CD4-positive, alpha-beta T cell treated with Interleukin-4 for 1 hour (primary cell): Measurements from ENCODE around the gene RXRG.
A peak's percentile ranks its signal among the peaks of the same experiment; 100 is the strongest.
"Not testable (repeated sequence)": the region's sequence is repeated elsewhere in the genome, so short reads cannot be mapped to it uniquely, and the experiment has no call there.

ENCODE experiments used
- DNase-seq, 2 donors: peaks; one replicate each; pipeline ENCODE4 v3.0.0-alpha.2; 2020 to 2022

The RXRG gene

DNA sequence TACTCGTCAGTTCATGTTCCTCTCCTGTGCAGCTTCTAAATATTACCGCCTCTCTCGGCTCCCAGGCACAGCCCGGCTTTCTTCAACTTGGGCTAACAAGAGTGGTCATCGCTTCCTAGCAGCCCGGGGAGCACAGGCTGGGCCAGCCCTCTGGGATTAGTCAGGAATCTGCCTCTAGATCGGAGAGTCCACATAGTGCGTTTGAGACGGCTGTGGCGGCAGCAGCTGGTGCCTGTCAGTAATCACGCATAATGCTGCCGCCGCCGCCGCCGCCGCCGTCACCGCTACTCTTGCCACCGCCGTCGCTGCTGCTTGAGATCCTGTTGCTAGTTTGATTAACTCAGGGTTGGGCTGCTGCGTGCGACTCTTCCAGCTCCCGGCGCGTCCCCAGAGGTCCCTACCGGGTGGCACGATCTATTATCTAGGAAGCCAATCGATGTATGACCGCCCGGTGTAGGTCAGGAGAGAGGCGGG is at the start of gene RXRG:
Gene RXRG (minus strand): TSS at position 230 of the 474 bp plus-strand sequence. CDS start 233 bp downstream, outside the sequence.
- DNase-seq, result peak in 1 of 2 donors; percentile 2

DNA sequence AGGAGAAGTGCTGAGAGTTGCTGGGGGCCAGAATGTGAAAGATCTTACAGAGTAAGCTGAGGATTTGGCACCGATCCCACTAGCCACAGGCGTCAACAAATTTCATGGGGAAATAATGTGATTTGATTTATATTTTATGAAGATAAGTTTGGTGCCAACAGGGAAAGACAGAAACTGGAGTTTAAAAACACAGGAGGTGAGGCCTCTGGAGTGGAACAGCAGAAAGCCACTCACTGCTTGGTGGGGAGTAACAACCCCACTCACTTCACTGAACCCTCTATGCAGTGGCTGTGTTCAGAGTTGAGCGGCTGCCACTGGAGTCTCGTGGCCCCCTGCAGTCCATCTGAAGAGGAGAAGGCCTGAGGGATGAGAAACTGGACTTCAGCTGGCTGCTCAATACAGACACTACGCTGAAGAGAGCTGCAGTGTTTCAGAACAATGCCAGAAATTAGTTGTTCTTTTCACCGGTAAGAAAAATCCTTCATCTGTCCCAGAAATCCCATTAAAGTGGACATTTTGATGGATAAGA is 48.0 kb upstream of the RXRG start:
- DNase-seq, result no peak

DNA sequence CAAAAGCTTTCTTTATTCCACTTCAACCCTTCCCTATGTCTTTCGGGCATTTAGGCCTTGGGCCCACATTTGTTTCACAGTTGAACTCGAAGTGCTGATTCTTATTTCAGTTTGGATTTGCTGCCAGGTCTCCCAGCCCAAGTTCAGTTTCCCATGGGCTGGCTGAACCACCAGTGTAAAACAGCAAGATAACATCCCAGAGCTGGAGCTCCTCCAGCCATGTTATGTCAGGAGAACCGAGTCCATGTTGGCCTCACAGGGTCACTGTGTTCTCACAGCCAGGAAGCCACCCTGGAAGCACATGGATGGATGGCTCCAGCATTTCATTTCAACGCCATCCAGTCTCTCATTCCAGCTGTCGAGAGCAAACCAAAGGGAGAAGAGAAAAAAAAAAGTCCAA is 45.2 kb upstream of the RXRG start:
- DNase-seq, result no peak

DNA sequence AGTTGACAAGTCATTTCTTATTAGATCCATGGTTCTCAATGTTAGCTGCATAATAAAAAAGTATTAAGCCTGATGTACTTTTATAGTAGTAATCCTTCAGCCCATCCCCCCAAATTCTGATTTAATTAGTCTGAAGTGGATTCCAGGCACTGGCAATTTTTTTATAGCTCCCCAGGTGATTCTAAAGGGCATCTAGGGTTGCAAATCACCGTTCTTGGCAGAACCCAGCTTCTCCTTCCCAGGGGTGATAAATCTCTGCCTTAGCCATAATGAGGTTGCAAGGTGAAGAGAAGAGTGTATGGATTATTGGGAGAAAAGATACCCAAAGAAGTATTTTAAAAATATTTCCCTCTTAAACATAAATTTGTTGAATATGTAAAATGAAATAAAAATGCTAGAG is 43.0 kb upstream of the RXRG start:
- no peak for DNase-seq

DNA sequence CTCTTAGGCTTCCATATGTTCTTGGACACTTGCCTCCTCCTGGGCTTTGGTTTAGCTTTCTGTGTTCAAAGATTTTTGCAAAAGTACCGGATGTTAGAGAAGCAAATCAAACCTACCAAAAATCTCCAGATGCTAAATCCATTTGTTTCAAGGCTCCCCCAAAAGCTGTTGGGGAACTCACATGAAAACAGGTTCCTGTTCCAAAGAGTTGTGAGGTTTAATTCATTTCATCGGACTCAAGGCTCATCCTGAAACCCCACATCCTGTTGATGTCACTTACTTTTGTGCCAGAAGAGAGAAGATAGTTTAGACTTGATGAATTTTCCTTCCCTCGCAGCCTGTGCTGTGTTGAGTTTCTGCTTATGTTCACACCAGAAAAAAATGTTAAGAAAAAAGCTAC is 41.7 kb upstream of the RXRG start:
- no peak for DNase-seq

DNA sequence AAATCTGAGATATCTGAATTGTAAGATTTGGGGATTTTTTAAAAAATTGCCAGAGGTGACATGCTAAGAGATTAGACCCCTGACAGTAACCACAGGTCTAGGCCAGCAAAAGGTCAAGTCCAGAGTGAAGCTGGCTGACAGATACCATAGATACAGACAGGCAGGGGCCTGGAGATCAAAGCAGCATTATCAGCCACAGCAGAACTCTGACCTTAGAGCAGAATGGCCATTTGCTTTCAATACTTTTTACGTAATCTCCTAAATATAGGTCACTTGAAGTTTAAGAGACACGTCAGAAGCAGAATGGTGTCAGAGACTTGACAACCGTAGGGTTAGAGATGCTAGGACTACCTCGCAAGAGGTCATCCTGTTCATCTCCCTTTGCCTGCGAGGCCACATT is 40.8 kb upstream of the RXRG start:
- no peak for DNase-seq

DNA sequence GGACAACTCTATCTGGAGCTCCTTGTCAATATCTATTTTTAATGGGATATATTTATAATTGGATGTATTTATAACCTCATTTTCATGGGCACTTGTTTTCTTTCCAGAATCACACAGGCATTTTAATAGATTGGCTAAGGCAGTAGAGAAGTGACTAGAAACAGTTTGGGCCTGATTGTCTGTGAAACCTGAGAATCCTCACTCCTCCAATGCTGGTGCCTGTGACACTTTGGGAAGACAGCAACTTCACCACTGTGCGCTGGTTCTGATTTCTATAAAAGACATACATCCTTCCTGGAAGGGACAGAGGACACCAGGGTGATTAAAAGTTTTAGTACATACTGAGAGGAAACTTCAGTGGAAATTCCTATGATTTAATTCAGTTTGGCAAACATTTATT is 39.6 kb upstream of the RXRG start:
- no peak for DNase-seq

DNA sequence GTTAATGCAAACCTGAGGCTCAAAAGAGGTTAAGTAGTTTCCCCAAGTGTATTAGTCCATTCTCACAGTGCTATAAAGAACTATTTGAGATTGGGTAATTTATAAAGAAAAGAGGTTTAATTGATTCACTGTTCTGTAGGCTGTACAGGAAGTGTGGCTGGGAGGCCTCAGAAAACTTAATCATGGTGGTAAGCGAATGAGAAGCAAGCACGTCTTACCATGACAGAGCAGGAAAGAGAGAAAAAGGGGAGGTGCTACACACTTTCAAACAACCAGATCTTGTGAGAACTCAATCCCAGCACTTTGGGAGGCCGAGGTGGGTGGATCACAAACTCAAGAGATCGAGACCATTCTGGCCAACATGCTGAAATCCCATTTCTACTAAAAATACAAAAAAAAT is 38.5 kb upstream of the RXRG start:
- no peak for DNase-seq

DNA sequence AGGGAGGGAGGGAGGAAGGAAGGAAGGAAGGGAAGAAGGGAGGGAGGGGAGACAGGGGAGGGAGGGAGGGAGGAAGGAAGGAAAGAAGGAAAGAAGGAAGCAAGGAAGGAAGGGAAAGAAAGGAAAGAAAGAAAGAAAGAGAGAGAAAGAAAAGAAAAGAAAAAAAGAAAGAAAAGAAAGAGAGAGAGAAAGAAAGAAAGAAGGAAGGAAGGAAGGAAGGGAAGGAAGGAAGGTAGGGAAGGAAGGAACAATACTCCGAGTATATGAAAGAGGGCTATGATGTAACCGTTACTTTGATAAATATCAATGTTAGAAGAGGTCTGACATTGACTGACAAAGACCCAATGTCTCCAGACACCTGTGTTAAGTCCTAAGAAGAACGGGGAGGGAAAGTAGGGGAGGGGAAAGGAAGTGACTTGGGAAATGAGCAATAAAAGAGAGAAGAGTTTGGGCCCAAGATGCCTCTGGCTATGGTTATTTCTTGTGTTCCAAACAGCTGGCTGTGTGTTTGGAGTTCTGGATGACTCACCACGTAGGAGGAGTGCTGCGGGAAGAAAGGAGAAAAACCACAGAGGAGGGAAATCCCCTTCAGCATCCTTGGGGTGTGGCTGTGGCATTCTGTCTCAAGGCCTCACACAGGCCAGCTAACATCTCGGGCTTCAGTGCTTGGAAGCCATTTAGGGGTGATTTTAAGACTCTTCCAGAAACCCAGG is 37.0 kb upstream of the RXRG start:
- no peak for DNase-seq

DNA sequence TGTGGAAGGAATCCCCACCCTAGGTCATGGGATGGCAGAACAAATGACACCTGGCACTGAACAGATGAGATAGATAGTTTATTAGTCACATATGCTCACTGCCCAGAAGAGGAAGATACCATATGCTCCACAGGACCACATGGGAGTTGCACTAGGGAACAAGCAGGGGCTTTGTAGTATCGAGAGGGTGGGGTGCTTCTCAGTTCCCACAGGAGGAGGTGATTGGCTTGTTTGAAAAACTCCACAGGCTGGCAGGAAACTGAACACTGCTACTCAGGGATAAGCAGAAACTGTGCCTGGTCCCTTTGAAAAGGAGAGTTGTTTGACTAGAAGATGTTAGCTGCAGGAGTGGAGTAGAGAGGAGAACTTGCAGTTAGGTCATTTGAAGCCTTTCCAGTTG is 31.9 kb upstream of the RXRG start:
- DNase-seq, result no peak

DNA sequence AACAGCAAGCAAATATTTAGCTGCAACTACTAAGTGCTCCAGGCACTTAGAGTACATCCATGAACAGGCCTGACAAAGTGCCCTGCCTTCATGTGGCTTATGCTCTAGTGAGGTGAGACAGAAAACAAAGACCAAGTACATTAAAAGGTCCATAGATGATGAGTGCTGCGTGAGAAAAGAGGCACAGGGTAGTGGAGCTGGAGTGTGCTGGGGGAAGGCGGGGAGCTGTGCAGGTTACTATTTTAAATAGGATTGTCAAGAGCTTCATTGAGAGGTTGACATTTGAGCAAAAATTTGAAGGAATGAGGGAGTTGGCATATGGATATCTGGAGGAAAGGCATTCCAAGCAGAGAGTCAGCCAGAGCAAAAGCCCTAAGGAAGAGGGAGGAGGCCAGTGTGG is 29.3 kb upstream of the RXRG start:
- DNase-seq, result no peak

DNA sequence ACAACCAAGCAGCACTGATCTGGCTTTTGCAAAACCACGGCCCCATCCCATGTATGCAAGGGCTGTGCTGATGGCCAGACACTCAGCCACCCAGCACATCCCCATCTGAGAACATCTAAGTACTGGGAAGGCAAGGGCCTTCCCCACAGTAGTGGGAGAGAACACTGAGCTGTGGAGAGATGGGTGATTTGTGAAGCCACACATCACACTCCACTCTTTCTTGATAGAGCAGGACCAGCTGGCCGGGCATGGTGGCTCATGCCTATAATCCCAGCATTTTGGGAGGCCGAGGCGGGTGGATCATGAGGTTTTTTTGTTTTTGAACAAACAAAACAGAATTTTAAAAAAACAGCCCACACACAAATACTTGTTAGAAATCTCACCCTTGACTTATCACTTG is 28.2 kb upstream of the RXRG start:
- no peak for DNase-seq

DNA sequence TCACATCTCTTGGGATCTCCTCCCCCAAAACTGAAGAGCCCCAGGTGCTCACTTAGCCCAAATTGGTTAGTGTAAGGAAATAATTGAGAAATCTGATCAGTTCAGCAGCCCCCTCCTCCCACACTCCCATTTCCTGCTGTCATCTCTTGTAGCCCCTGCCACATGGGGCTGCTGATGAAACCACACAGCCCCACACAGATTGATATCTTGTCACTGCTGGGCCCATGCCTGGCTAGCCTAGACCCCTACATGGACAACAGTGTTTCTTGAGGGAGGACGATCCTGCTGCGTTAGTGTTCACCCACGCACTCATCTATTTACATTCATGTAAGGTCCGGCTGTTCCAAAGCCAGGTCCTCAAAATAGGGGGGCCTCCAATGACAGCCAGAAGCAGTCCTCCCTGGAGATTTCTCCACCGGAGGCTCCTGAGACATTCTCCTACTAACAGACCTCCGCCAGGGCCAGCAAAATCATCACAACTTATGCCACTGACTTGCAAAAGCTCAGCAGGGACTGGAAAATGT is 23.9 kb upstream of the RXRG start:
- no peak for DNase-seq

DNA sequence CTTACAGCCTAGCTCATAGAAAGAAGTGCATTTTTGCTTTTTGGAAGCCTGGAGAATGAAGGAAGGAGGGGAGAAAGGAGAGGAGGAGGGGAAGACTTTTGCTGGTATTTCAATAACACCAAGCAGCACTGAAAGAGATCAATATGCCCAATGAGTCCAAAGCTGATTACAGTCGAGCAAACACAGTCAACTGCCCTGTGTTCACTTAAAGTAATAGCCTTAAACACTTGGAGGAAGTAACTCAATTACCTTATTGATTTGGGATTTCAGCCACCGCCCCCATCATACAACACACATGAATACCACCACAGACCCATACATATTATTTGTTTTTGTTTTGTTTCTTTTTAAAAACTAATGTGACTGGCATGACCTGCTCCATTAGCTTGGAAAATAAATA is 23.3 kb upstream of the RXRG start:
- DNase-seq, result no peak

DNA sequence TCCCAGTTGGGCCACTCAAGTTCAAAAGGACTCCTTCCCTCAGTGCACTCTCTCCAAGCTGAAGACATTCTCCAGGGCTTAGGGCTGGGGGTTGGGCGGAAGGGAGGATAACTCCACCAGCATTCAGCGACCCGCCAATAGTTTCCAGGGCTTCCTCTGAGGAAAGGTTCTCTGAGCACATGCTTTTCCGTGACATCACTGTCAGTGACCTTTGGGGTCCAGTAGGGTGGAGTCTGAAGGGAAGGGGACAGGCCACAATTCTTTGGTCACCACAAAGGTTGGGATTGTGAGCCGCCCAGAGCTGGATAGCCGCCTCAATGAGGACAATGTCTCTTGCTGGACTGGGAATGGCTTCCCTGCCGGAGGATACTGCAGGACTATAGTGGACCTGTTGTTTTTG is 22.8 kb upstream of the RXRG start:
- DNase-seq, result no peak

DNA sequence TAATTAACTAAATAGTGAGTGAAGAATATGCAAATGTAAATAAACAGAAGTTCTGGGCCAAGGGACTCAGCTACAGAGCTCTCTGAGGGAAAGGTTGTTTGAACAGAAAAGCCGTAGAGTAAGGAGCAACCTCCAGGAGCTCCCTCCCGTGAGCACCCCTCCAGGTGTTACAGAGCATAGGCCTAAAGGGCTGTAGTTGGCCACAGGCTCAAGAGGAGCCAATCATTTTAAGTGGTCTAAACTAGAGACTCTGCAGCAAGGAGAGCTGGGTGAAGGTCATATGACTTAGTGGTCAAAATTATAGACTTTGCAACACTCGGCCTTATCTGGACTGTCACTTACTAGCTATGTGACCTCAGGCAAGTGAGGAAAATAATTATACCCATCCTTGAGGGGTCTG is 19.1 kb upstream of the RXRG start:
- no peak for DNase-seq

DNA sequence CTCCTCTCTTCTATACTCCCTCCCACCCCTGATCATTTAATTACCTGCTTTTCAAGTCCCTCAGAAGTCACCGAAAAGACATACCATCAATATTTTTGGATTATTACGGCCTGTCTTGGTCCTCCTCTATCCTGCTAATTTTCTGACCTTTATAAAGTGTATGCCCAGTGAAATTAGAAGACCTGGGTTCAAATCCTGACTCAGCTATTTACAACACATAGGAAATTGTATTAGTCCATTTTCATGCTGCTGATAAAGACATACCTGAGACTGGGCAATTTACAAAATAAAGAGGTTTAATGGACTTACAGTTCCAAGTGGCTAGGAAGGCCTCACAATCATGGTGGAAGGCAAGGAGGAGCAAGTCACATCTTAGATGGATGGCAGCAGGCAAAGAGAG is 14.8 kb upstream of the RXRG start:
- not testable (repeated sequence) for DNase-seq

DNA sequence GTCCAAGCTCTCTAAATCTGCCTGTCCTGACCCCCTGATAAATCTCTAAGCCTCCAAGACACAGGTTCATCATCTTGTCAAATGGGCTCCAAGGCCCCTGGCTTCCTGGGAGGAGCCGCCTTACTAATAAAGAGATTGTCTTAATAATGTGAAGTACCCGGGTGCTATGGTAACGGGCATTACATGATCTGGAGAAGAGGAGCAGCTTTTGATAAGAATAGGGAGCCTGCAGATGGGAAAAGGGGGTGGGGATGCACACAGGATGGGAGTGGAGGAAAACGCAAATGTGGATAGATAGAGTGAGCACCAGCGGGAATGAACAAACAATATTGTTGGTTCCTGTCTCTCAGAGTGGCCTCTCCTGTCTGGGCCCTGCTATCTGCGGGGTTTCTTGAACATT is 11.9 kb upstream of the RXRG start:
- no peak for DNase-seq

DNA sequence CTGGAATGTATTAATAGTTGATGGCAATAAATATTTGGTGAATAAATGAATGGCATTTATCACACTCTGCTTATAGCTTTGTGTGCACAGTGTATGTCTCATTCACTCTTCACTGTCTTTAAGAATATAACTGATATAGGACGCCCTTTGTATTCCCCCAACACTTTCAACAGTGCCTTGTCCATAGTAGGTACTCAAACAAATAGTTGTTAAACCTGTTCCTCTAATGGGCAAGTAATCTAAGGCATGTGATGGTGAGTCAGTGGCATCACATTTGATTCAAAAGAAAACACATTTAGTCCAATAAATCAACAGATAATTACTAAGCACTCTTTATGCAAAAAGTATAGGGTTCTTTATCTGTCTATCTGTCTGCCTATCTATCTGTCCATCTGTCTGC is 11.2 kb upstream of the RXRG start:
- DNase-seq, result no peak

DNA sequence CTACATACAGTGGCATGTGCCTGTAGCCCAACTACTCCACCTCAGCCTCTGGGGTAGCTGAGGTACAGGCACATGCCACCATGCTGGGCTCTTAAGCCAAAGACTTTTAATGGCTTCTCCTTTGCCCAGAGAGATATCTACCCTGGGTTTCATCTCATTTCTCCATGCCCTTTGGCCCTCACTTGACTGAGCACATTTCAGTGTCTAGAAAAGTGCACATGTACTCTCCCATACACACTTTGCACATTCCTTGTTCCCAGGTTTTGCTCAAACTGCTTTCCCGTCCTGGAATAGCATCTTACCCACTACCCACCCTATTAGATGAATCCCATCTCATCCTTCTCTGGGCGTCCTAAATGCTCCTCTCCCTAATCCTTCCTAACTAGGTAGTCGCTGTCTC is 10.2 kb upstream of the RXRG start:
- DNase-seq, result no peak

DNA sequence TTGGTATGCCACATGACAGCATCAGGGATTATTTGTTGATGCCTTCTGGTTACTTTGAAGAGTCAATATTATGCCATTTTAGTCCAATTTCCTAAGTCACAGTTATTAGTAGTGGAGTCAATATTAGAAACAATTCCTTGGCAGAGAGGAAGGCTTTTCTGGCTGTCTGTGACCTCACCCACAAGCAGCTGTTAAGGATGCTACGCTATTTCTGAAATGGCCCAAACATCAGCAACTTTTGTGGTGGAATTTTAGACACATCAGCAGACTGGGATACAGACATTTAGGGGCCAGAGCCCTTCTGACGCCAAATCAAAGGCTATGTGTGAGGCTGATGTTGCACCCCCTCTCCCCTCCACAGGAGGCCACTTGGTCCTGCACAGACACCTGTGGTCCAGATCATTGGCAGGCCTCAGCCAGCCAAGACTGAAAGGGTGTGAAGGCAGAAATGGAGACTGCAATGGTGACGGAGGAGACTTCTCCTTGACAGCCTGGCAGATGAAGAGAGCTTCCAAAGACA is 9.2 kb upstream of the RXRG start:
- DNase-seq, result no peak

DNA sequence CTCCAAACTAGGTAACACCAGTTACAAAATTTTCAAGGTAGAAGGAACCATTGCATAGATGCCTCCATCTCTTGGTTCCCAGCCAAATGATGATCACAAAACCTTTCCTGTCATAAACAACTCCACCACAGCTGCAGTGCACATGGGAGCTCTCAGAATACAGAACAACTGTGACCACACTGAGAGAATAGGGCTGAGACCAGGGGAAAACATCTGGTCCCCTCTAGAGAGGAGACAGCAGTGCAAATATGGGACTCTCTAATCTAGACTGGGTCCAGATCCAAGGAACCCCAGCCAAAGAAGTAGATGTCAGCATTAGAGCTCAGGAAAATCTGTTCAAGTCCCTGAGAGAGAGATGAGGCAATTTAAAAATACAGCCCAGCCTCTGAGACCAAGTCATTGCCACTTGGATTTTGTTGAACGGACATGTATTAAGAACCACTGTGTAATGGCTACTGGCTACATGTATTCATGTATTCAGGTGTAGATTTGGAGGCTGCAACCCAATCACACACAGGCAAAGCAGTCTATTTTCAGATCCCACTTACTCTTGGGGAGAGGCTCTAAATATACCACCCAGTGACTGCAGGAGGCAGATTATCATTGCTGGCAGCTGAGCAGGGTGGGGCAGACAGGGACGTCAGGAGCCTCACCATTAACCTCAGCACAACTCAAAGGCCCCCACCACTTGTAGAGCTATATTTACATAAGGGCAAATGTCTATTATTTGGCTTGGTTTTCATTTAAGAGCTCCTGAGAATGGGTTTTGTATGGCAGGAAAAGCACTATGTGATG is 7.6 kb upstream of the RXRG start:
- DNase-seq, result no peak

DNA sequence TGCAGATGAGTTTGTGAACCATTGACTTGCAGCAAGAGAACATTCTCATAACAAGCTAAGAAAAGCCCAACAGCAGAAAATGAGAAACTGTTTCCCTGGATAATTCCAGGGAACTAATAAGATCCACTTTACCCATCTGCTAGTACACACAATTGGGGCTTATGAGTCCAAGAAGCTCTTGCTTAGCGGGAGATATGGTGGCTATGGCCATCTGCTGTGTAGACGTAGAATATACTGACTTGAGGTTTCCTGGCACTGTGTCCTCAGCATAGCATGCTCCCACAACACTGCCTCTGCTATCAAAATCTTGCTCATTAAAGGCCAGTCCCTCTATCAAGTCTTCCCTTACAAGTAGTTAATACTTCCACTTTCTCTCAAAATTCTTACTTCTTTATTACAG is 6.8 kb upstream of the RXRG start:
- no peak for DNase-seq

DNA sequence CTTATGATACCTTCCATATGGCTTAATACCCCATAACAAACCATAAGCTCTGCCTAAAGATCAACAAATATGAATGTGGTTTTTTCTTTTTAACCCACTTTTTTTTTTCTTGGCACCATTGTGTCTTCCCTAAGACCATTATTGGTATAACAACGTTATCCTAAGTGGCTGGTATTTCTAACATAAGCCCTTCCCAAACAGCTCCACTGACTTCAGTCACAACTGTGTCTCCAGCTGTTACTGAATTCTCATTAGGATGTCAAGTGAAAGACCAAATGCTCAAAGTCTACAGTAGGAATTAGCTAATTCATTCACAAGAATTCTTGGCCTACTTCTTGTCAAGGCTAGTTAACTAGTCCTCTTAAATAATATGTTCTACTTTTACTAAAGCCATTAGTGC is 4.2 kb upstream of the RXRG start:
- DNase-seq, result no peak
